Activated CD4-positive, alpha-beta T cell treated with anti-CD3 and anti-CD28 coated beads for 36 hours (primary cell): Measurements from ENCODE around the gene FRMD8. TPM values are rescaled to one million over a fixed set of nuclear protein-coding genes. Genes with fewer than 3 reads are reported as not detected.
"Not testable (repeated sequence)": the region's sequence is repeated elsewhere in the genome, so short reads cannot be mapped to it uniquely, and the experiment has no call there.

Experiments used
- ATAC-seq: fragments of 200-7000 bp; cut with Tn5 transposase; one replicate; pipeline ENCODE4 v1.10.0; 2021; ENCODE audit warnings: mild to moderate bottlenecking, moderate library complexity
- CTCF ChIA-PET: fragments of 350-600 bp; sonication (Branson Sonifier 250); formaldehyde crosslinking; loops from one replicate; lab custom pipeline; 2021; ENCODE audit warnings: antibody characterized with exemption; lab: Charles Lee
- POLR2A ChIA-PET: fragments of 350-600 bp; sonication (Branson Sonifier 250); formaldehyde crosslinking; loops from one replicate; lab custom pipeline; 2021; ENCODE audit warnings: antibody characterized with exemption, inconsistent platforms; lab: Charles Lee
- DNase-seq: peaks from one replicate; pipeline ENCODE4 v3.0.0-alpha.2; 2020
- H3K27ac Mint-ChIP-seq: one replicate; pipeline ENCODE4 v1.8.0; 2021; ENCODE audit warnings: mixed read lengths
- H3K27me3 Mint-ChIP-seq: one replicate; pipeline ENCODE4 v1.8.0; 2021; ENCODE audit warnings: mixed read lengths
- H3K36me3 Mint-ChIP-seq: one replicate; pipeline ENCODE4 v1.8.0; 2021; ENCODE audit warnings: low read depth, mixed read lengths
- H3K4me1 Mint-ChIP-seq: one replicate; pipeline ENCODE4 v1.8.0; 2021; ENCODE audit warnings: mixed read lengths
- H3K4me3 Mint-ChIP-seq: one replicate; pipeline ENCODE4 v1.8.0; 2021; ENCODE audit warnings: mild to moderate bottlenecking, moderate library complexity, mixed read lengths
- H3K9me3 Mint-ChIP-seq: one replicate; pipeline ENCODE4 v1.8.0; 2021; ENCODE audit warnings: low read depth, mixed read lengths
- intact Hi-C, 2 experiments: fragments of 100-400 bp; cut with DNase I in 1 of 2; cut with micrococcal nuclease in 1 of 2; formaldehyde crosslinking; loops; one replicate each; pipeline versions ENCODE4 v1.14.2 to v1.15.1; 2022 to 2024; cut with DNase I, micrococcal nuclease
- total RNA-seq, 2 experiments: library from RNA; stranded (reverse); gene quantifications; one replicate each; pipeline ENCODE4 v1.2.3, GENCODE V29; 2021

Gene FRMD8
- total RNA-seq, 2 experiments from 2014 or later: 32.7 to 37.5 TPM

GRCh38 chr11:65413077-65413664 lies 26.7 kb downstream of the FRMD8 start:
- CTCF ChIA-PET: interaction anchor here (0.7 to 5.9 kb wide), 6 partner anchors 25 to 97 kb away, joined by 3 to 27 read pairs (median 3); partner anchors contain the start of genes DPF2 and FRMD8
- H3K4me3 Mint-ChIP-seq, DNase-seq, ATAC-seq, H3K27me3 Mint-ChIP-seq, H3K9me3 Mint-ChIP-seq, H3K27ac Mint-ChIP-seq: not testable (repeated sequence)
- POLR2A ChIA-PET: interaction anchor here (18.5 kb wide), 1 partner anchor 85 kb away, joined by 1637 read pairs; the partner anchor contains the start of gene MALAT1
- intact Hi-C loops: loop anchor here in 1 of 2 experiments (10.0 kb wide), 1 partner anchor 48 kb away; no protein-coding TSS in a partner anchor
- Mint-ChIP-seq H3K4me1 (peaks cover 23% of the 10 kb centered on the region), H3K36me3 (peaks cover 16% of the 10 kb centered on the region)

GRCh38 chr11:65414776-65415498 lies 28.5 kb downstream of the FRMD8 start:
- Mint-ChIP-seq H3K4me1 (peaks cover 28% of the 10 kb centered on the region), H3K27ac (no peak overlapping the region), H3K36me3 (peaks cover 7% of the 10 kb centered on the region), H3K27me3 (no peaks in the 10 kb centered on the region), H3K9me3 (no peaks in the 10 kb centered on the region), H3K4me3 (no peak overlapping the region)
- ChIA-PET CTCF (interaction anchor here (0.6 to 12.0 kb wide), 12 partner anchors 11 to 140 kb away, joined by 3 to 209 read pairs (median 4); partner anchors contain the start of genes FRMD8 and MALAT1), POLR2A (interaction anchor here (0.6 to 18.5 kb wide), 7 partner anchors 8 to 1767 kb away, joined by 3 to 1637 read pairs (median 3); partner anchors contain the start of genes MALAT1 and NEAT1)
- intact Hi-C loops: loop anchor here in 1 of 2 experiments (10.0 kb wide), 1 partner anchor 50 kb away; no protein-coding TSS in a partner anchor
- ATAC-seq: no peak
- DNase-seq: peak; percentile 5

- ATAC-seq (no peak), DNase-seq (peak; percentile 9)
- H3K36me3 Mint-ChIP-seq: peaks cover 10% of the 10 kb centered on the region
- intact Hi-C loops: loop anchor here (1.0 to 10.0 kb wide), 6 partner anchors 18 to 95 kb away; partner anchors contain the start of gene SLC25A45 (in 1 of the 2)
- H3K27me3 Mint-ChIP-seq: no peaks in the 10 kb centered on the region
- CTCF ChIA-PET: interaction anchor here (0.6 to 12.0 kb wide), 26 partner anchors 11 to 232 kb away, joined by 3 to 209 read pairs (median 4); partner anchors contain the start of genes FRMD8 and MALAT1
- H3K27ac Mint-ChIP-seq: peak overlapping the region; percentile 47
- peak overlapping the region; percentile 100 for H3K4me3 Mint-ChIP-seq
- H3K9me3 Mint-ChIP-seq: no peaks in the 10 kb centered on the region
- POLR2A ChIA-PET: interaction anchor here (0.6 to 18.5 kb wide), 10 partner anchors 10 to 1768 kb away, joined by 3 to 1637 read pairs (median 4); partner anchors contain the start of genes FRMD8 and MALAT1
- H3K4me1 Mint-ChIP-seq: peaks cover 28% of the 10 kb centered on the region
Measured at GRCh38 chr11:65415499-65416340, 29.3 kb downstream of the FRMD8 start.

GRCh38 chr11:65416341-65416824 lies 29.9 kb downstream of the FRMD8 start:
- peak; percentile 96 for DNase-seq
- Mint-ChIP-seq H3K36me3 (peaks cover 10% of the 10 kb centered on the region), H3K4me3 (peak overlapping the region; percentile 100), H3K27ac (peak overlapping the region; percentile 92), H3K4me1 (peaks cover 29% of the 10 kb centered on the region), H3K9me3 (no peaks in the 10 kb centered on the region), H3K27me3 (no peaks in the 10 kb centered on the region)
- intact Hi-C loops: loop anchor here (1.0 to 10.0 kb wide), 6 partner anchors 17 to 94 kb away; partner anchors contain the start of gene SLC25A45 (in 1 of the 2)
- ChIA-PET POLR2A (interaction anchor here (0.6 to 18.5 kb wide), 10 partner anchors 9 to 708 kb away, joined by 3 to 1637 read pairs (median 4); partner anchors contain the start of genes FRMD8 and MALAT1), CTCF (interaction anchor here (0.5 to 12.0 kb wide), 33 partner anchors 10 to 630 kb away, joined by 3 to 209 read pairs (median 4); partner anchors contain the start of genes FAM89B, FRMD8 and MALAT1)
- peak; percentile 30 for ATAC-seq

GRCh38 chr11:65416841-65417701 lies 30.6 kb downstream of the FRMD8 start:
- CTCF ChIA-PET: interaction anchor here (0.5 to 12.0 kb wide), 33 partner anchors 13 to 629 kb away, joined by 3 to 209 read pairs (median 4); partner anchors contain the start of genes FAM89B, FRMD8 and MALAT1
- intact Hi-C loops: loop anchor here (1.0 to 10.0 kb wide), 6 partner anchors 16 to 93 kb away; partner anchors contain the start of gene SLC25A45 (in 1 of the 2)
- DNase-seq: peak; percentile 54
- Mint-ChIP-seq H3K9me3 (no peaks in the 10 kb centered on the region), H3K27me3 (no peaks in the 10 kb centered on the region), H3K4me1 (peaks cover 29% of the 10 kb centered on the region), H3K27ac (peak overlapping the region; percentile 92), H3K4me3 (peak overlapping the region; percentile 100), H3K36me3 (peaks cover 7% of the 10 kb centered on the region)
- POLR2A ChIA-PET: interaction anchor here (0.5 to 18.5 kb wide), 6 partner anchors 9 to 510 kb away, joined by 3 to 1637 read pairs (median 8); partner anchors contain the start of genes FRMD8 and MALAT1
- ATAC-seq: no peak

- Mint-ChIP-seq H3K4me1 (peaks cover 33% of the 10 kb centered on the region), H3K36me3 (peaks cover 13% of the 10 kb centered on the region), H3K27ac (peak overlapping the region; percentile 92), H3K9me3 (no peaks in the 10 kb centered on the region), H3K27me3 (peaks cover 4% of the 10 kb centered on the region), H3K4me3 (peak overlapping the region; percentile 100)
- ChIA-PET CTCF (interaction anchor here (0.8 to 12.0 kb wide), 15 partner anchors 23 to 170 kb away, joined by 3 to 209 read pairs (median 4); partner anchors contain the start of genes FAM89B, FRMD8 and MALAT1), POLR2A (interaction anchor here (0.5 to 18.5 kb wide), 7 partner anchors 8 to 80 kb away, joined by 3 to 1637 read pairs (median 10); partner anchors contain the start of gene MALAT1)
- ATAC-seq (no peak), DNase-seq (peak; percentile 66)
- intact Hi-C loops: loop anchor here (1.0 to 10.0 kb wide), 3 partner anchors 36 to 441 kb away; partner anchors contain the start of genes CFL1 (in 1 of the 2) and SLC25A45 (in 1 of the 2)
Measured at GRCh38 chr11:65417702-65418430, 31.4 kb downstream of the FRMD8 start.

GRCh38 chr11:65418431-65418680 lies 31.9 kb downstream of the FRMD8 start:
- Mint-ChIP-seq H3K4me1 (peaks cover 34% of the 10 kb centered on the region), H3K27me3 (peaks cover 6% of the 10 kb centered on the region), H3K4me3 (peak overlapping the region; percentile 100), H3K27ac (peak overlapping the region; percentile 99), H3K9me3 (no peaks in the 10 kb centered on the region), H3K36me3 (peaks cover 18% of the 10 kb centered on the region)
- no peak for ATAC-seq
- POLR2A ChIA-PET: interaction anchor here (1.0 to 18.5 kb wide), 5 partner anchors 12 to 80 kb away, joined by 3 to 1637 read pairs (median 10); partner anchors contain the start of gene MALAT1
- no peak for DNase-seq
- intact Hi-C loops: loop anchor here (1.0 to 10.0 kb wide), 3 partner anchors 36 to 440 kb away; partner anchors contain the start of genes CFL1 (in 1 of the 2) and SLC25A45 (in 1 of the 2)
- CTCF ChIA-PET: interaction anchor here (2.4 to 12.0 kb wide), 5 partner anchors 23 to 89 kb away, joined by 8 to 209 read pairs (median 27); partner anchors contain the start of genes FRMD8 and MALAT1

GRCh38 chr11:65418681-65419459 lies 32.4 kb downstream of the FRMD8 start:
- H3K27ac Mint-ChIP-seq: peak overlapping the region; percentile 99
- DNase-seq (peak; percentile 97), ATAC-seq (peak; percentile 48)
- H3K9me3 Mint-ChIP-seq: no peaks in the 10 kb centered on the region
- peaks cover 23% of the 10 kb centered on the region for H3K36me3 Mint-ChIP-seq
- ChIA-PET POLR2A (interaction anchor here (0.6 to 18.5 kb wide), 13 partner anchors 8 to 157 kb away, joined by 3 to 1637 read pairs (median 4); partner anchors contain the start of genes DPF2, MALAT1, POLA2 and ZNRD2), CTCF (interaction anchor here (0.5 to 12.0 kb wide), 12 partner anchors 13 to 557 kb away, joined by 3 to 209 read pairs (median 5); partner anchors contain the start of genes DPF2, FRMD8 and MALAT1)
- H3K4me1 Mint-ChIP-seq: peaks cover 34% of the 10 kb centered on the region
- H3K27me3 Mint-ChIP-seq: peaks cover 6% of the 10 kb centered on the region
- intact Hi-C loops: loop anchor here (1.0 to 10.0 kb wide), 3 partner anchors 37 to 440 kb away; partner anchors contain the start of genes CFL1 (in 1 of the 2) and SLC25A45 (in 1 of the 2)
- H3K4me3 Mint-ChIP-seq: peak overlapping the region; percentile 100
